ENCODE measurements around the gene PCDHB10.
"Not testable (repeated sequence)": the region's sequence is repeated elsewhere in the genome, so short reads cannot be mapped to it uniquely, and the experiment has no call there.

DNA sequence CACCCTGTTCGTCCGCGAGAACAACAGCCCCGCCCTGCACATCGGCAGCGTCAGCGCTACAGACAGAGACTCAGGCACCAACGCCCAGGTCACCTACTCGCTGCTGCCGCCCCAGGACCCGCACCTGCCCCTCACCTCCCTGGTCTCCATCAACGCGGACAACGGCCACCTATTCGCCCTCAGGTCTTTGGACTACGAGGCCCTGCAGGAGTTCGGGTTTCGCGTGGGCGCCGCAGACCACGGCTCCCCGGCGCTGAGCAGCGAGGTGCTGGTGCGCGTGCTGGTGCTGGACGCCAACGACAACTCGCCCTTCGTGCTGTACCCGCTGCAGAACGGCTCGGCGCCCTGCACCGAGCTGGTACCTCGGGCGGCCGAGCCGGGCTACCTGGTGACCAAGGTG, 43.8 kb downstream of the PCDHB10 start:
- TF ChIP-seq POLR2A, POLR2AphosphoS5 (IDR thresholded peaks at IDR 0.05): not testable (repeated sequence)

All from breast epithelium (tissue), 3 donors.